ENCODE results near the gene MTNR1A.
A peak's percentile ranks its signal among the peaks of the same experiment; 100 is the strongest.

The MTNR1A gene

DNA sequence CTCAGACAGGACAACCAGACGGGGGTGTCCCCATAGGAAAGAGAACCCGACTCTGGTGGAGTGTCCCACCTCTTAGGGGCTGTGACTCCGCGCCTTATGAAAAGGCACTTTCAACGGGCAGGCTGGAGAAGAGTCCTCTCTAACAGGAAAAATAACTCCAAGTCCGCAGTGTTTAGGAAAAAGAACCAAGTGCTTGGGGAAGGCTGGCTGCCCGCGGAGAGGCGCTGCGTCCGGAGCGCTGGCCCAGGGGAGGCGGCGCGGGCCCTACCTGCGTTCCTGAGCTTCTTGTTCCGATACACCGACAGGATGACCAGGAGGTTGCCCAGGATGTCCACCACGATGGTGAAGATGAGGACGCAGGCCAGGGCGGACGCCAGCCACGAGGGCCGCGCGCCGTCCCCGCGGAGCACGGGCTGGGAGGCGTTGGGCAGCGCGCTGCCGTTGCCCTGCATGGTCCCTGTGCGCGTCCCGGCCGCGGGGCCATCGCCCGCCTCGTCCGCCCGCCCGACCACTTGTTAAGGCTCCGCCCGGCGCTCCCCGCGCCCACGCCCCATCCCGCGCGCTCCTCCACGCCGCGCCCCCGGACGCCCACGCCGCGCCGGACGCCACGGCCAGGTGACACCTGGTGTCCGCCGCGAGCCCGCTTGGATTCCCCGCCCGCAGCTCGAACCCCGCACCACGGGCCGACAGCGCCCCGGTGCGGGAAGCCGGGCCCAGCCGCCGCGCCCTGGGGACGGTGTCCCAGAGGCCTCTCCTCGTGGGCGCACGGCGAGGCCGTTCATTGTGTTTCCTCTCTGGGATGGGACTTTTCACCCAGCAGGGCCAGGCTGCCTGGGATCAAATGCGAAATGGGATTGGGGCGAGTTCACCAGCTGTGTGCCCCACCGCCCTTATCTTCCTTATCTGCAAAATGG, at the start of gene MTNR1A:
MTNR1A (minus strand) TSS at position 654 of the 914 bp plus-strand sequence; CDS start at position 452, 202 bp downstream.
- DNase-seq = no peak

DNA sequence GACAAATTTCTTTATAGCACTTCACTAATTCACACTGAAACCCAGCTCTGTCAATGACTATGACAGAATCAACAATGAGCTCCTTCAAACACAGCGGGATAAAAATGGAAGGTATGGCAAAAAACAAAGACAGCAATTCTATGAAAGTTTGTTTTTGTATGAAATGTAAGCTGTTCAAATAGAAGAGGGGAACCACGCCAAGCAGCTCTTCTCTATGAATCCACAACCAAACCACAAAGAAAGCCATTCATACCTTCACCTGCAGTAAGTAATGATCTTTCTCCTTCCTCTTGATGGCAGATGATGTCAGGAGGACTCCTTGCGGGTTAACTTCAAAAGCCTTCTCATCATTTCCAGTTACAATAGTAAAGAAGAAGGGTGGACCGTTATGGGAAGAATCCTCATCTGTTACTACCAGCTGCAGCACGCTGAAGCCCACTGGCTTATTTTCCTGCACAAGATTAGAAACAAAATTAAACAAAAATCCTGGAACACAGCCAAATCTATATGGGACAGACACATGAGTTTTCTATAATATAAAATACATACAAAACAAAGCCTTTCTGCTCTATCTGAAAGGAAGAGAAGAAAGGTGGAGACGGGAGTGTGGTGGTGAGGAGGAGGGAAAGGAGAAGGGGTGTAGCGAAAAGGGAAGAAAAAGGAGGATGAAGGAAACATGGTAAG, 48.9 kb upstream of the MTNR1A start:
- no peak for DNase-seq

DNA sequence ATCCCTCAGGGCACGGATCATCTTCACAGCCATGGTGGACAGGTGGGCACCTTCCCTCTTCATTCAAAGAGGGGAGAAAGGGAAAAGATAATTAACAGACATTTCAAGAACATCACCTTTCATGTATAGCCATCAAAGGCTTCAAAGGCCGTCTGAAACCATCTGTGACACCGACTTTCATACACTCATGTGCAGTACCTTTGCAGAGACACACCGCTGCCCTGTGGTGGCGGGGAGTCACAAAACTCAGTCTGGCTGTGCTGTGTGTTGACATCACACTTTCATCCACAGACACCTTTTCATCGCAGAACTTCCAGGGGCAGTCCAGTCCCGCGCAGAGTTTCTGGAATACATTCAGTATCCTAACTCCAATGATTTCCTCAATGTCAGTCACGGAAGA, 47.6 kb upstream of the MTNR1A start:
- no peak for DNase-seq

DNA sequence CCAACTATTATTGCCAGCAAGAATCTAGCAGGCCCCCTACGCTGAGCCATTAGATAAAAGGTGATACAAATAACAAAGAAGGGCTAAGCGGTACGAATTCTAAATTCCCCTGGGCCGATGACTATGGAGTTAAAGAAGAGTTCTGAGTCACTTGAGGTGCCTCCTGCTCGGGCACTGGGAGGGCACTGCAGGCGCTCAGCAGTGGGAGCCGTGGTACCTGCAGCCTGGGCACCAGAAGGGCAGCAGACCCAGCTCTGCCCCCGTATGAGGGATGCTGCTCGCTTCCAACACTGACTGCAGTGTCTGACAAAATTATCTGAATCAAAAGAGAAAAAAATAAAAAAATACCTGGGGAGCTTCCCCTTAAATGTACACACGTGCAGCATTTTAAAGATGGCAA, 44.1 kb upstream of the MTNR1A start:
- no peak for DNase-seq

DNA sequence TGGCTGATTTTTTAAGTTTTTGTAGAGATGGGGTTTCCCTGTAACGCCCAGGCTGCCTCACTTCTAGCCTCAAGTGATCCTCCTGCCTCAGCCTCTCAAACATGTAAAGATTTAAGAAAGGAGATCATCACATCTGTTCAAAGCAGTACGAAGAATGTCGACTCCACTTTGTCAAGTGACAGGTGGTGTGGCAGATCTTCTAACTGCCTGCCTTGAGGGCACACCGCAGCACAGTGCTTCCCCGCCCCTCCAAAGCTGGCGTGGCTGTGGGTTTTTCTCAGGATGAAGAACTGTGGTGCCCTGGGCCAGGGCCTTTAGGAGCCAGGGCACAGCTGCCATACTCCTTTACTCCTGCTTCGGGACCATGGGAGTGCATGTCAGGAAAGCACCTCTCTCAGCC, 43.3 kb upstream of the MTNR1A start:
- DNase-seq = no peak

DNA sequence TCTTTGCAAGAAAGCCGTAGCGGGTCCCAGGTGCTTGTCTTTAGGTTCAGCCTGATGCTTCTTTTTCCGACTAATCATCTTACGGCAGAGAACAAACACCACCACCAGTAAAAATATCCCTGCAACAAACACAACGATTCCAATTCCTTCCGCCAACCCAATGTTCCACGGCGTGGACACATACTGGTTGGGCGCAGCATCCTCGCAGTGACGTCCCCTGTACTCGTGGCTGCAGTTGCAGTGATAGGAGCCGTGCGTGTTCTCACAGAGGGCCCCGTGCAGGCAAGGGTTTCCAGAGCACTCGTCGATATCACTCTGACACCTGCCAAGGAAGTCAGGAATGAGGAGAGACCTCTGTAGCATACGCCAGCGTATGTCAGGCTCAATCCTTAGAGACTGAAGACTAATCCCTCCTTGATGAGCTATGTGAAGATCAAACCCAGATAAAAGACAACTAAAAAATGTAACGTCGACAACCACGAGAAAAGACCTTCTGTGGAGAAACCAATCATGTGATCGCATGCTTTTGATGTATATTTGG, 41.6 kb upstream of the MTNR1A start:
- no peak for DNase-seq

DNA sequence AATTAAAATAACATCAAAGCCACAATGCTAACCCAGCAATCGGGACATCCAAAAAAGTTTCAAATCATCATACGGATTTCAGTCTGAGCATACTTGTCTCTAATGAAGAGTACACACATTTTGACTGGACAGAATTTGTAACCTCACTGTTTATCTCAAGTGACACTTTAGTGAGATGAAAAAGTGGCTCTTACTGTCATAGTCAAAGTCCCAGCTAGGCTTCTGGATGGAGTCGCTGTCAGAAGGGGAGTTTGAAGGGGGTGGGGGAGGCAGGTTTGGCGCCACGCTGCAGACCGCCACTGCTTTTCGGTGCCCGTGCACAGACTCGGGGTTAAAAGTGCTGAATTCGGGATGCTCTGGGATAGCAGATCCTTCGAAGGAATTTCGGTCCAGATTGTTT, 41.0 kb upstream of the MTNR1A start:
- no peak for DNase-seq

DNA sequence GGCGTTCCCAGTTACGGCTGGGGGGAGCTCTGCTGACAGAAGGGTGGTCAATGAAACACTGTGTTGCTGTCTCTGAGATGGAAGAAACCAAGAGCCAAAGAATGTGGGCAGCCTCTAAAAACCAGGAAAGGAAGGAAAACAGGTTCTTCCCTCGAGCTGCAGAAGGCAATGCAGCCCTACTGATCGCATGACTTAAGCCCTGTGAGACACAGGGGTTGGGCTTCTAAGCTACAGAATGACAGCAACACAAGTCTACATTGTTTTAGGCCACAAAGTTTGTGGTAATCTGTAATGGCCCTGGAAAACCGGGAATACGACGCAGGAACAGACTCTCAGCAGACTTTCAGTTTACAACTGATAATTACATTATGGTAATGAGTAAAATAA, 38.2 kb upstream of the MTNR1A start:
- no peak for DNase-seq

DNA sequence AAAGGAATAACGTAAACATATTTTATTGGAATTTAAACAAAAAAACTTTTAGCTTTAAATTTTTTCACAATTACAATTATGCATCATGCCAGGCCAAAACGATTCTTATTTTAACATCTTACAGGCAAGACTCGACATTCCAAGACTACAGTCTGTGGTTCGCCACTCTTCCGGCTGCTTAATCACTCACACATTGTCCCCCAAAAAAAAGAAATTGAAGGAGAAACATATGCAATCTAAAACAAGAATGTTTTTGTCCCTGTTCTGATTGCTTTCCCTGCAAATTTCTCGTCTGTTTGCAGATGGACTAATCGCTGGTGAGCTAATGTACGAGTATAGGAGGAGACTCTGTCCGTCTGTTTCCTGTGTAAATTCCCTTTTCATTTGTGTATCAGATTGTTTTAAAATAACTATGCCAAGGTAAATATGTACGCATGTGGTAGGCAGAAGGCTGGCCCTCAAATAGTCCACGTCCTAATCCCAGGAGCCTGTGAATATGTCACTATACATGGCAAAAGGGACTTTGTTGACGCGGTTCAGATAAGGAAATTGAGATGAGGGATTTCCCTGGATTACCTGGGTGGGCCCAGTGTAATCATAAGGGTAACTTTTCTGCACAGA, 37.7 kb upstream of the MTNR1A start:
- DNase-seq = no peak

DNA sequence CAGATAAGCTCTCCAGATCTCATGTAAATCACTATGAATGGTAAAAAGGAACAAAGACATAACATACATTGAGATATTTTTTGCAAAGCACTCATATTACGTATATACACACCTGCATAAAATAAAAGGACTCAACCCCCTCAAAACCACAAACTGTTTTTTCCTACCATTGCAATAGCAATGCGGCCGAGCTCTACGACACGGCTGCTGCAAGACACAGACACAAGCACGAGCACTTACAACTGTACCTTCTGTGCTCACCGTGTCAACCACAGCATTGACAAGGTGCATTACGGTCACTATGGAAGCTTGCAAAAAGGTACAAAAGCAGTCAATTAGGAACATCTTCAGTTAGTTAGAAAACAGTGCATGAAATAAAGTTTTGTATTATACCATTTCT, 37.1 kb upstream of the MTNR1A start:
- DNase-seq = no peak

DNA sequence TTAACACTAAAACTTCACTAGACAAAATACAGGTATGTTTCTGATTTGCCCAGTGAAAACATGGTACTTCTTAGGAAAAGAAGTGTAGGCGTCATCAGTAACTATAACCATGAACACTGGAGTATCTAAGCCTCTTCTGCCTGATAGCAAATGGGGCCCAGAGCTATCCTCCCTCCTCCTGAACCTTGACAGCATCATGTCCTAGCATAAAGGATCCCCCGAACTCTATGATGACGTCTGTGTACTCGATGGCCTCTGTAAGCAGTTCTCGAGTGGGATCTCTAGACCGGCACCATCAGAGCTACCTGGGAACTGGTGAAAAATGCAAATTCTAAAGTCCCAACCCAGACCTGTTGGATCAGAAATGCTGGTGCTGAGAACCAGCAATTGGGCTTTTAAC, 36.3 kb upstream of the MTNR1A start:
- no peak for DNase-seq

DNA sequence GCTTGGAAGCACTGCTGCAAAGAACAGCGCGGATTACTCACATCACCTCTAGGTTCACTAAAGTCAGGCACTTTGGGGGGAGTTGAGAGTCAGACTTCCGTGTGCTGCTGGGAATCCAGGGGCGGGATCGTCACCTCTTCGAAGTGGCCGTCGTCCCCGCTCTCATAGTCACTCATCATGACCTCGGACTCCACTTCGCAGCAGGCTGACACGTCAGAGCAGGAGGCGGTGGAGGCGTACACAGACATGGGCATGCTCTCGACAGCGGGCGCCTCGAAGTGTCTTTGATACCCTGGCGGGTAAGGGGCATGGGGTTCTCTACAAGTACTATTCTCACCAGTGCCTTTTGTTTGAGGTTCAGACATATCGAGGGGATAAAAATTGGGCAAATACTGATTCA, 33.1 kb upstream of the MTNR1A start:
- no peak for DNase-seq

DNA sequence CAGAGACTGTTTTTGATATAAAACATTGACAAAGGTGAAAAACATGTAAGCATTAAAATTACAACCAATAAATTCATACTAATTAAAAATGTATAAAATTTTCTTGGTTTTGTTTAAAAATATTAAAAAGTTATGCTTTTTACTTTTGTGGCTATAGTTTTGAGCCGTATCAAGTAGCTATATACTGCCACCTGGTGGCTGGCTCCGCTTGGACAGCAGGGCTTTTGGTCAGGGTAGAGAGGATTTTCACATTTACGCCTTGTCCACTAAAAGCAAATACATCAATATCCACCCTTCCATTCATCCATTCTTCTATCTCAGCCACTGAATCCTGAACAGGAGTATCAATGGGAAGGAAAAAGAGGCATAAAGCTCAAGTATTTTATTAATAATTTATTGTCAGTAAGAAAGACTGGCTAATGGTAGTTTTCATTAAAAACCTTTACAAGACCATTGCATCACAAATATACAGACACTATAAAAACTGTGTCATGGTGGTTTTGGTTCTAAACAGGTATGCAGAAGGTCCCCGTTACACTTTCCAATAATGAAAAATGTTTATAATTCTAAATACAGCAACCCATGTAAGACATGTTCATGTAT, 32.1 kb upstream of the MTNR1A start:
- peak; percentile 38 to 67 for DNase-seq

DNA sequence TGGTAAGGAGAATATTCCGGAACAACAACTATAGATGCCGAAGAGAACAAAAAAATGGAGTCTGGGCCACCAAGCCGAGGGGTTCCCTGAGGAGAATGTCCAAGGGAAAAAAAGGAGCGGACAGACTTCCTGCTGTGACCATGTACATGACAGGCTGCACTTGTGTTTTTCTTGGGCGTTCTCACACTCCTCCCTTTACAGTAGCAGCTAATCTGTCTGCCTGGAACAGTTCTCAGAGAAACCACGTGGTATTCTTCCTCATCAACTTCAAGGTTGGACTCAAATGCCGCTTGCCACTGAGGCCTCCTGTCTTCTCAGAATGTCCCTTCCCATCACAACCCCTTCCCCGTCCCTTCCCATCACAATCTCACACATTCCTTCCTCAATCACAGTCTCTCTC, 30.8 kb upstream of the MTNR1A start:
- no peak for DNase-seq

DNA sequence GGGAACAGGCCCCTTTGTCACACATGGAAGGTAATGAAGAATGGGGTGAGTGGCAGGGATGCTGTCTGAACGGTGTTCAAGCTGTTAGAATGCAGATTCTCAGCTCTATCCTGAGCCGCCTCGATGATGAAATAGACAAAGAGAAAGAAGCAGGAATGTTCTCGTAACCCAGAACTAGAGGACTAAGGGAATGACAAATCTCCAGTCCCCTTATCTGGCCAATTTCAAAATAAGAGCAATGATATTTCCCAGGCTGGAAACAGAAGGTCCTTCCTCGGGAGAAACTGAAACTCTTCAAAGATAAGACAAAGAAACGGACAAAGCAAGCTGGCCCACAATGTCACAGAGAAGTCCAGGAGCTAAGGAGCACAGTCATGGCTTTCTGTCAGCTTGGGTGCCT, 29.5 kb upstream of the MTNR1A start:
- DNase-seq = no peak

DNA sequence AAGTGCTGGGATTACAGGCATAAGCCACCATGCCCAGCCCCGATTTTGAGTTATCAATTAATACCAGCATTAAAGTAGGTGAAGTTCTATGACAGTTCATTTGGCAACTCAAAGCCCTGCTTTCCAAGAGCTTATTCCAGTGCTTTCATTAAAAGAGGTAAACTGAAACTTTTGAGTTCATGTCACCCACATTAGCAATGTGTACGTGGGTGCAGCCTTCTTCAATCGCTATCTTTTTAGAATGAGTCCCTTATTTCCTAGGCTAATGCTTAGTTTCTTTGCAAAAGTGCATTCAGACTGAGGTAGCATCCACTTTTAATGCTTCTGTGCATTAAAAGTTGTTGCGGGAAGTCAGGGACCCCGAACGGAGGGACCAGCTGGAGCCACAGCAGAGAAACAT, 26.1 kb upstream of the MTNR1A start:
- no peak for DNase-seq

DNA sequence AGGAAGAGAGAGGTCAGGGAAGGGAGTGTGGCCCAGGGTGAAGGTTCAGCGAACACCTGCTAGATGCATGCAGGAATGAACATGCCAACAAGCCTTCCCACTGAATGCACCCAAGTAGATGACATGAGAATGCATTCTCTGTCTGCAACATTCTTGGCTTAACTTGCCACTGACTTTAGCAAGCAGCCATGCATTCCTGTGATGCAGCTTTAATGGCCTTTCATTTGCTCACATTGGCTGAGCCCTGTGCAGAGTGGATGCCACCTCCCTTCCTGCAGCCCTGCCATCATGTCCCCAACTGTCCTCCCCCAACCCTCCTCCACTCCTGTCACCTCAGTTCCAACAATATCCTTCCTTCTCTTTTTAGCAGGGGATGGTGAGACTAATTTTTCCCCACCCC, 25.3 kb upstream of the MTNR1A start:
- no peak for DNase-seq

DNA sequence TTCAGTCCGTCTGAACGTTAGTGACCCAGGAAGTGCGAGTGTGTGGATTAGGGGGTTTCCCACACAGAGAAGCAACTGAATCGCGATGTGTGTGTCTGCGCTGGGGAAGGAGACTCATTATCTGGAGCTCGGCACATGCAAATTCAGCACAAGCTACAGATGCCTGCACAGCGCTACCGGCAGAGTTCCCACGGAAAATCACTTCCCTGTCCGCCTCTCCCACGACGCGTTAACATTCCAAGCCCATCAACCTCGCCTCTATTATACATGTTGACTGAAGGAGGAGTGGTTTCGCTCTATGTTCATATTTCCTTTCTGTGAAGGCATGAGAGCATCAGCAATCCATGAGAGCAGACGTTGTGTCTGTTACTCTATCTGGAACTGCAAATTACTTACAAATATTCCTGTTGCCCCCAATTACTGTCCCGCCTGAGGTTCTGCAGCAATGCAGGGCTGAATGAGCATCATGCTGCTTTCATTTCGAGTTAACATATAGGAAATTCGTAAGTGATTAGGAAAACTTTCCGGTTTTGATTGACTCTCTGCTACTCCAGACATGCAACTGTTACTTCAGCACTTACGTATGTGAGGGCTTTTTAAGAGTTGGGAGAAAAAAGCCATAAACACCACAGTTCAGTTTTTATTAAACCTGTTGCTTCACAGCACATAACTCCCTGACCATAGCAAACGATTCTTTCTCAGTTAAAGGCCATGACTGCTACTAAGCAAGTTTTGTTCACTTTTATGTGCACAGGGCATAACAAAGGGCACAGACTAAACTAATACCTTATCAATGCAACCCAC, 15.0 kb upstream of the MTNR1A start:
- DNase-seq = no peak

DNA sequence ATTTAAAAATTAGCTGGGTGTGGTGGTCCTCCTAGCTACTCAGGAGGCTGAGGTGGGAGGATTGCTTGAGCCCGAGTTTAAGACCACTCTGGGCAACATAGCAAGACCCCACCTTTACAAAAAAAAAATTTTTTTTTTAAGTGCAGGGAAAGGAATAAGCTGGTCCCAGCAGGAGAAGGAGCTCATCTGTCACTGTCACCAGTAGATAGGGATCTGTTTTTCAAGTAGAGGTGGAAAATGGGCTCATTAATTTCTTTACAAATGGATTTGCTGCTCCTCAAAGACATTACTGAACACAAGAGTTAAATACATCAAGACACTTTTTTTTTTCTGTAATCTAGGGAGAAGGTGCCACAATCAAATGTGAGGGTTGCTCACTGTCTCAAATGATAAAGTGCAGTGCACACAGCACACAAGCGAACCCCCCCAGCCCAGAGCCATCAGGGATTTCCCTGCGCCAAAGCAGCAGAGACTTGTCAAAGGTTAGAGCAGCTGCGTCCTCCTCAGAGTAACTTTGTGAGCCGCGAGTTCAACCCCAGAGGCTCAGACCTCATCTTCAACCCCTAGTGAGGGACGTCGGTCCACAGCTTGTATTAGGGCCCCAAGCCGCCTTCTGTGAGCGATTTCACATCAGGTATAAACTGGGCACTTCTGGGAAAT, 14.3 kb upstream of the MTNR1A start:
- DNase-seq = no peak

DNA sequence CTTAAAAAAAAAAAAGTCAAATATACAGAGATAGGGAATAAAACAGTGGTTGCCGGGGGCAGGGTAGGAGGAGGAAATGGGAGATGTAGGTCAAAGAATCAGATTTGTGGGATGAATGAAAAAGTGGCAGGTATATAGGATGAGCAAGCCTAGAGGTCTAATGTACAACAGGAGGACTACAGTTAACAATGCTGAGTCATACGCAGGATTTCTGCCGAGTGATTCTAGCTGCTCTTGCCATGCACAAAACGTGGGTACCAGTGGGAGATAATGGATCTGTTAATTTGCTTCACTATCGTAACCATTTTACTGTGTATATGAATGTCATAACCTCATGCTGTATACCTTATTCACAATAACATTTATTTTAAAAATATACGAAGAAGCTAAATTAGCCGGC, 10.7 kb upstream of the MTNR1A start:
- no peak for DNase-seq

DNA sequence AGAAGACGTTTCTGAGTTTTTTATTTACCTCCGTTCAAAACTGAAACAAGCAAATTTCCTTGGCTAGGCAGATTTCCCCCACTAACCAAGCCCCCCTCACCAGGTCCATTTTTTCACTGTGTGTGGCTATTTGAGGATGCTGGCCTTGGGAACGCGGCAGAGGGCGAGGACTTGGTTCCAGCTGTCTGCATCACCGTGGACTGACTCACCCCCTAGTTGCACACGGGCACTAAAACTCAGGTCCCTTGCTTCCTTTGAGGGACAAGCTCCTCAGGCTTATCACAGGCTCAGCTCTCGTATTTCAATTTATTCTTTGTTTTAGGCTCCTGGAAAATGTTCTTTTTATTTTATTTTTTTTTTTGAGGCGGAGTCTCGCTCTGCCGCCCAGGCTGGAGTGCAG, 8.4 kb upstream of the MTNR1A start:
- DNase-seq = no peak

DNA sequence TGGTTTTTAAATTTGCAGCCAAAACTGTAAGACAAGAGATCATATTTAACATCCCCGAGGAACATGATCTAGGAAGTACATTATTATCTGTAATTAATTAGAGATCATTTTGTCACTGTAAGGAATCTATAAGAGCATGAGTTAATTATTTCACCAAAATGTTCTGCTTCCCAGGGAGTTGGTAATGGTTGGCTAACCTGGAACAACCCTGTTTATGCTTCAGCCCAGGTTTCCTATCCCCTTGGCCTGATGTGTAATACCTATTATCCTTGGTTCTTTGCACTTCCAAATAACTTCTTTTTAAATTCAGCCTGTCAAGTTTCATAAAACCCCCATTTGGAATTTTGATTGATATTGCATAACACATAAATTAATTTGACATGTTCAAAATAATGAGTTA, 6.4 kb upstream of the MTNR1A start:
- no peak for DNase-seq

Data from Kasumi-1 (cell line).